Endothelial cell (in vitro differentiated cells): ENCODE measurements around the gene FAT4. TPM values are rescaled to one million over a fixed set of nuclear protein-coding genes. Genes with fewer than 3 reads are reported as not detected.

Experiments used
- DNase-seq: peaks from one replicate; pipeline ENCODE4 v3.0.0; 2021; ENCODE audit warnings: low spot score
- H3K27ac Mint-ChIP-seq: one replicate; pipeline ENCODE4 v1.8.0; 2021; ENCODE audit warnings: mixed read lengths, inconsistent platforms; ENCODE audit not compliant: unreplicated experiment
- H3K27me3 Mint-ChIP-seq: one replicate; pipeline ENCODE4 v1.8.0; 2021; ENCODE audit warnings: mild to moderate bottlenecking, moderate library complexity, mixed read lengths, inconsistent platforms; ENCODE audit not compliant: unreplicated experiment
- H3K36me3 Mint-ChIP-seq: one replicate; pipeline ENCODE4 v1.8.0; 2021; ENCODE audit warnings: mild to moderate bottlenecking, low read depth, mixed read lengths, inconsistent platforms; ENCODE audit not compliant: unreplicated experiment
- H3K4me1 Mint-ChIP-seq: one replicate; pipeline ENCODE4 v1.8.0; 2021; ENCODE audit warnings: mild to moderate bottlenecking, mixed read lengths, inconsistent platforms; ENCODE audit not compliant: unreplicated experiment
- H3K4me3 Mint-ChIP-seq: one replicate; pipeline ENCODE4 v1.8.0; 2021; ENCODE audit warnings: mild to moderate bottlenecking, mixed read lengths, inconsistent platforms; ENCODE audit not compliant: unreplicated experiment
- H3K9me3 Mint-ChIP-seq: one replicate; pipeline ENCODE4 v1.8.0; 2021; ENCODE audit warnings: mixed read lengths, inconsistent platforms; ENCODE audit not compliant: unreplicated experiment
- total RNA-seq: library from RNA; stranded (reverse); fragmentation: NEBNext Ultra II Directional; extraction: Animal tissue kit (Norgen Biotek cat#: 25700); gene quantifications from one replicate; pipeline ENCODE4 v1.2.1, GENCODE V29; 2021; ENCODE audit not compliant: unreplicated experiment
- TF ChIP-seq, protein P1 (sequence below): fragments of 200-600 bp; sonication (generic); IDR thresholded peaks from one replicate; pipeline ENCODE4 v1.5.0; 2021; ENCODE audit warnings: antibody characterized with exemption; ENCODE audit not compliant: unreplicated experiment

Gene FAT4
- total RNA-seq, 1 donor from 2014 or later, result 92.8 TPM

DNA sequence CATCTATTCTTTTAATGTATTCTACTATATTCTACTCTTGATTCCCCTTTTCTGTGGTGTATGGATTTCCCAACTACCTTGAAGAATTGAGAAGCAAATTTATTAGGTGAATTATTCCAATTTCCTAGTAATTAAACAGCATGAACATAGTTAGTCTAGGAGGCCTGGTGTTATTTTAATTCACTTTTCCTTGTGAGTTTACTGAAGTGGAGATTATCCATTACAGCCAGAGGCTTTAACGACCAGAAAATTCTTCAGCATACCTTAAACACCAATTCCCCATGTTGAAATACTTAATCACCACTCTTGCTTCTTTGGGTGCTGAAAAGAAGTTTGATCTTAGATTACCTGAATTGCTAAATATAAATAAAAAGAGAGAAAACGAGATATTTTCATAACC, 29.4 kb downstream of the FAT4 start:
- Mint-ChIP-seq H3K4me1 (peaks cover 13% of the 10 kb centered on the region), H3K27ac (no peak overlapping the region), H3K9me3 (no peaks in the 10 kb centered on the region), H3K4me3 (no peak overlapping the region), H3K36me3 (peaks cover 3% of the 10 kb centered on the region), H3K27me3 (no peaks in the 10 kb centered on the region)
- TF ChIP-seq, protein P1, sequence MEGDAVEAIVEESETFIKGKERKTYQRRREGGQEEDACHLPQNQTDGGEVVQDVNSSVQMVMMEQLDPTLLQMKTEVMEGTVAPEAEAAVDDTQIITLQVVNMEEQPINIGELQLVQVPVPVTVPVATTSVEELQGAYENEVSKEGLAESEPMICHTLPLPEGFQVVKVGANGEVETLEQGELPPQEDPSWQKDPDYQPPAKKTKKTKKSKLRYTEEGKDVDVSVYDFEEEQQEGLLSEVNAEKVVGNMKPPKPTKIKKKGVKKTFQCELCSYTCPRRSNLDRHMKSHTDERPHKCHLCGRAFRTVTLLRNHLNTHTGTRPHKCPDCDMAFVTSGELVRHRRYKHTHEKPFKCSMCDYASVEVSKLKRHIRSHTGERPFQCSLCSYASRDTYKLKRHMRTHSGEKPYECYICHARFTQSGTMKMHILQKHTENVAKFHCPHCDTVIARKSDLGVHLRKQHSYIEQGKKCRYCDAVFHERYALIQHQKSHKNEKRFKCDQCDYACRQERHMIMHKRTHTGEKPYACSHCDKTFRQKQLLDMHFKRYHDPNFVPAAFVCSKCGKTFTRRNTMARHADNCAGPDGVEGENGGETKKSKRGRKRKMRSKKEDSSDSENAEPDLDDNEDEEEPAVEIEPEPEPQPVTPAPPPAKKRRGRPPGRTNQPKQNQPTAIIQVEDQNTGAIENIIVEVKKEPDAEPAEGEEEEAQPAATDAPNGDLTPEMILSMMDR, result no peak
- no peak for DNase-seq

DNA sequence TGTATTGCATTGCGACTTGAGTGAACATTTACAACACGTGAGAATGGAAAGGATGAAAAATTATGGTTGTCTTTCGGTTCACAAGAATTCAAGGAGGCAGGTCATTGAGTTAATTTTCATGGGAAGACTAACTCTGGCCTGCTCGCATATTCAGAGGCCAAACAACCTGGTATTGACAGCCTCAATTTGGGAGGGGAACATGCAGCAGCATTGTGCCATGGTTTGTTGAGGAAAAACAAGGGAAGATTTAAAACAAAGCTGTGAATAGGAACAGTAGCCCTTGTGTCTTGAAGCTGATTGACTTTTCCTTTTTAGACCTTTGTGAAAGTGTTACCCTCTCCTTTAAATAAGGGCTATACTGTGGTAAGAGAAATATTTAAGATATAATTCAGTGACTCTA, 31.9 kb downstream of the FAT4 start:
- Mint-ChIP-seq H3K27ac (no peak overlapping the region), H3K27me3 (no peaks in the 10 kb centered on the region), H3K4me3 (no peak overlapping the region), H3K4me1 (peaks cover 20% of the 10 kb centered on the region), H3K9me3 (no peaks in the 10 kb centered on the region), H3K36me3 (peaks cover 3% of the 10 kb centered on the region)
- no peak for DNase-seq
- TF ChIP-seq, protein P1, result no peak

DNA sequence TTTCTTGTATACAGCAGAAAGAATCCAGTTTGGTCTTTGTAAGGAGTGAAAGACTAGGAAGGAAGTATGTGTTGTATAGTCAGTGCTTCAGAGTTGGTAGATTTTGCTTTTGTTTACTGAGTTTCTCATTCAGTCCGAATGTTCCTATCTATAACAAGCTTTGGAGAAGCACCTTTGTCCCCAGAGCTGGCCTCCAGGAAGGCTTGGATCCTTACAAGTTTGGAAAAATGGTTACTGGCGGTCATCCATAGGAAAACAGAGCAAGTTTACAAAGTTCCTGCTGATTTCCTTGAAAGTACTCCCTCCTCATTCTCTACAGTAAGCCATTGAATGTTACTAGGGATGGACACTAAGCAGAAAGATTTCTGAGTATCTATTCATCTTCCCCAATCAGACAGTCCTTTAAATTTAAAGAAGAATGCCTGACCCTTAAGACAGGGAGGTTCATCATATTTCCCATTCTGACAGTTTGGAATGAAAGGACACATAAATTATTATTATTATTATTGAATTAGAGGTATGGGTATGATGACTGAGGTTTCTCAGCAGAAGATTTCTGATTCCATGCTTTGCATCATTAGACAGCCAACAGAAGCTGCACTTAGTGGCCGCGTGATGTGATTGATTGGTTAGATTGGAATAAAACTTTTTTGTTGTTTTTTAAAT, 35.8 kb downstream of the FAT4 start:
- Mint-ChIP-seq H3K27me3 (no peaks in the 10 kb centered on the region), H3K4me3 (no peak overlapping the region), H3K9me3 (no peaks in the 10 kb centered on the region), H3K4me1 (peaks cover 13% of the 10 kb centered on the region), H3K27ac (no peak overlapping the region), H3K36me3 (no peaks in the 10 kb centered on the region)
- no peak for DNase-seq
- TF ChIP-seq, protein P1, result no peak

DNA sequence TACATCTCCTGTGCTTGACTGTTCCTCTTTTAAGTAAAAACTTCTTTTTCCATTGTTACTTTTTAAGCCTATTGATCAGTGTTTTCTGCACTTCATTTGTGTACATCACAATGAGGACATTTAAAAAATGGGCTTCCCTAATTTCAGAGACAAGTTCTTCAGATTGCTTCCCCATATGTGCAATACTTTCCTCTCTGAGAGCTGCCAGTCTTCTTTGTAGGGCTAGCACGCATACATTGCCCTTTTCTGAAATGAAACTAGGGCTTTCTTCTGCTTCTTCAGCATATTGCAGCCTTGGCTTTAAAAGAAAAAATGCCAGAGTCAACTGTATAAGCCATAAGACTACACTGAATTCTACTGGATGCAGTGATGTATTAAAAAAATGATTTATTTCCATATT, 37.8 kb downstream of the FAT4 start:
- H3K27ac Mint-ChIP-seq, result no peak overlapping the region
- H3K9me3 Mint-ChIP-seq, result no peaks in the 10 kb centered on the region
- no peaks in the 10 kb centered on the region for H3K27me3 Mint-ChIP-seq
- no peaks in the 10 kb centered on the region for H3K36me3 Mint-ChIP-seq
- H3K4me1 Mint-ChIP-seq, result peaks cover 12% of the 10 kb centered on the region
- no peak for DNase-seq
- TF ChIP-seq, protein P1, result no peak
- no peak overlapping the region for H3K4me3 Mint-ChIP-seq

DNA sequence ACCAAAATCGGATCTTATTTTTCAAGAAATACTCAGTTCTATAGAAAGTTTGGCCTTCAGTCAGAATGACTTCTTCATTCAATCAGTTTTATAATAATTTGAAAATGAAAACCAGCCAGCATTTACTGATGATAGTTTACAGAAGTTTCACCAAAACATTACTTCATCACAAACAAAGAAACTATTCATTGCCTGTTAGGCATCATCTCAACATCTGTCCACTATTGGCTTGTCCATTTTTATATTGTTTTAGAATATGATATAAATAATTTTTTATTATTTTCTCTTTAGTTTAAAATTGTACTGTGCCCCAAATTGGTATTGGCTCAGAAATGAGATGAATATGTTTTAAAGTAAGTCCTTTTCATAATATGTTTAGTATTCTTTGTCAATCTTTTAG, 38.4 kb downstream of the FAT4 start:
- DNase-seq, result no peak
- H3K4me1 Mint-ChIP-seq, result peaks cover 15% of the 10 kb centered on the region
- H3K27me3 Mint-ChIP-seq, result no peaks in the 10 kb centered on the region
- no peaks in the 10 kb centered on the region for H3K36me3 Mint-ChIP-seq
- H3K9me3 Mint-ChIP-seq, result no peaks in the 10 kb centered on the region
- TF ChIP-seq, protein P1, result no peak
- H3K27ac Mint-ChIP-seq, result no peak overlapping the region
- H3K4me3 Mint-ChIP-seq, result no peak overlapping the region
